K562 (cell line): ENCODE results near the gene CFC1. TPM values are rescaled to one million over a fixed set of nuclear protein-coding genes. Genes with fewer than 3 reads are reported as not detected.
"Not testable (repeated sequence)": the region's sequence is repeated elsewhere in the genome, so short reads cannot be mapped to it uniquely, and the experiment has no call there.

Experiments
- ATAC-seq: fragments of 200-7000 bp; cut with Tn5 transposase; 3 replicates; pipeline ENCODE4 v1.9.1; 2020; ENCODE audit warnings: moderate library complexity
- BruUV-seq: library from RNA; stranded (reverse); fragments of 400-500 nt; replicated peaks from 2 replicates; lab custom pipeline; 2021; lab: Mats Ljungman, UMichigan
- CTCF ChIA-PET: fragments of 300-600 bp; formaldehyde crosslinking; extraction: SDS; loops from one replicate; lab custom pipeline; 2021; ENCODE audit warnings: low intra/inter-chr PET ratio; lab: Yijun Ruan, JAX
- POLR2A ChIA-PET: fragments of 300-600, 350-650 bp; sonication (Branson Sonifier 250); formaldehyde crosslinking; extraction: SDS; loops from one replicate; lab custom pipeline; 2021; ENCODE audit warnings: antibody characterized with exemption, inconsistent platforms; lab: Yijun Ruan, JAX
- DNase-seq, 4 experiments: peaks; one replicate each; pipeline versions ENCODE4 v3.0.0 to v3.0.0-alpha.2; 2011 to 2018; ENCODE audit warnings: low spot score in 3 of 4, mixed read lengths in 3 of 4; ENCODE audit errors: extremely low read depth in 1 of 4
- FAIRE-seq: peaks from 2 replicates; lab custom pipeline; 2011; peaks lifted over from hg19 to GRCh38; lab: Jason Lieb, UNC
- H2AFZ ChIP-seq: 2 replicates; pipeline ENCODE4 v1.6.0; 2011; ENCODE audit warnings: low read depth, low read length, control low read depth, inconsistent platforms
- H3K27ac ChIP-seq: fragments of 200-600 bp; 3 replicates; pipeline ENCODE4 v1.8.0; 2011; ENCODE audit warnings: low read depth, mild to moderate bottlenecking, control low read depth, inconsistent platforms, low read length, moderate library complexity, mixed read lengths; ENCODE audit errors: extremely low read depth
- H3K27me3 ChIP-seq, 2 experiments: fragments of 300-600 bp in 1 of 2; 2 replicates in 1 of 2; 3 replicates in 1 of 2; pipeline versions ENCODE4 v1.6.0 to v1.8.0; 2011; ENCODE audit warnings: inconsistent platforms in 2 of 2, low read length in 2 of 2, mild to moderate bottlenecking in 1 of 2, mixed read lengths in 1 of 2, moderate library complexity in 1 of 2; ENCODE audit not compliant: control insufficient read depth in 2 of 2, insufficient read depth in 2 of 2
- H3K36me3 ChIP-seq: fragments of 300-600 bp; 3 replicates; pipeline ENCODE4 v1.8.0; 2011; ENCODE audit warnings: mild to moderate bottlenecking, low read length, inconsistent platforms; ENCODE audit not compliant: control insufficient read depth, insufficient read depth
- H3K4me1 ChIP-seq, 2 experiments: fragments of 200-600 bp in 1 of 2; replicated peaks in 1 of 2; 2 replicates in 1 of 2; 3 replicates in 1 of 2; pipeline versions ENCODE4 v1.5.1 to v1.8.0; 2011; ENCODE audit warnings: inconsistent platforms in 2 of 2, low read length in 2 of 2, mild to moderate bottlenecking in 1 of 2, mixed read lengths in 1 of 2, moderate library complexity in 1 of 2; ENCODE audit not compliant: control insufficient read depth in 2 of 2, insufficient read depth in 2 of 2
- H3K4me2 ChIP-seq: 2 replicates; pipeline ENCODE4 v1.6.1; 2011; ENCODE audit warnings: low read length, control low read depth, inconsistent platforms, mixed read lengths; ENCODE audit not compliant: insufficient read depth
- H3K4me3 ChIP-seq: fragments of 200-600 bp; sonication (generic), shearing (Covaris generic); 2 replicates; pipeline ENCODE4 v1.5.1; 2016; ENCODE audit warnings: control low read depth, inconsistent platforms
- H3K79me2 ChIP-seq: fragments of 200-600 bp; 3 replicates; pipeline ENCODE4 v1.8.0; 2011; ENCODE audit warnings: low read length, inconsistent platforms; ENCODE audit not compliant: control insufficient read depth, insufficient read depth
- H3K9ac ChIP-seq, 2 experiments: 2 replicates each; pipeline versions ENCODE4 v1.6.0 to v1.6.1; 2011; ENCODE audit warnings: low read depth in 2 of 2, low read length in 2 of 2, control low read depth in 1 of 2, inconsistent platforms in 1 of 2, mild to moderate bottlenecking in 1 of 2, mixed read lengths in 1 of 2; ENCODE audit not compliant: insufficient read depth in 1 of 2
- H3K9me1 ChIP-seq: one replicate; pipeline ENCODE4 v1.6.0; 2011; ENCODE audit warnings: inconsistent platforms, mild to moderate bottlenecking, low read length, moderate library complexity; ENCODE audit not compliant: control insufficient read depth, insufficient read depth
- H3K9me3 ChIP-seq: replicated peaks from 2 replicates; pipeline ENCODE4 v1.5.1; 2011; ENCODE audit warnings: low read depth, low read length, inconsistent platforms; ENCODE audit not compliant: control insufficient read depth, insufficient read depth
- H4K20me1 ChIP-seq: replicated peaks from 2 replicates; pipeline ENCODE4 v1.6.1; 2011; ENCODE audit warnings: low read length, inconsistent platforms, mixed read lengths; ENCODE audit not compliant: control insufficient read depth, insufficient read depth
- WGBS: fragments of 100-300 bp; shearing (Covaris generic); methylation state at CpG from one replicate; pipeline ENCODE4 v1.1.6; 2016; ENCODE audit warnings: low coverage, mixed read lengths; ENCODE audit not compliant: insufficient coverage; ENCODE audit errors: missing lambda C conversion rate; 5-methylcytosine and 5-hydroxymethylcytosine counted together
- in situ Hi-C: fragments of 300-500 bp; cut with MboI; formaldehyde crosslinking; loops from 4 replicates; pipeline ENCODE4 v1.15.0; 2018; ENCODE audit warnings: inconsistent platforms, mixed read lengths
- intact Hi-C: fragments of 100-400 bp; cut with micrococcal nuclease; formaldehyde crosslinking; loops from 2 replicates; pipeline ENCODE4 v1.14.2; 2022
- polyA plus RNA-seq, 8 experiments: library from polyadenylated mRNA; depleted of rRNA in 4 of 8; stranded (reverse) in 5 of 8; unstranded in 3 of 8; fragments of >200 nt; fragmentation: Nextera tagmentation in 2 of 8; fragmentation: Illumina TruSeq in 1 of 8; extraction: Ambion mirVana in 2 of 8; extraction: Trizol in 1 of 8; gene quantifications; 2 replicates each; pipeline versions ENCODE4 v1.2.1 to v1.2.3, GENCODE V29; 2011 to 2014; ENCODE audit warnings: inconsistent platforms in 1 of 8, missing spikeins in 1 of 8
- total RNA-seq, 7 experiments: library from RNA; depleted of rRNA in 6 of 7; stranded (reverse); fragments of >200 nt in 6 of 7; fragmentation: Illumina TruSeq in 2 of 7; extraction: Trizol in 2 of 7; gene quantifications; 2 replicates each; pipeline versions ENCODE4 v1.2.1 to v1.2.3, GENCODE V29; 2011 to 2021; ENCODE audit warnings: low replicate concordance in 1 of 7

The CFC1 gene
- total and polyA plus RNA-seq, 9 of the 15 experiments (the other 6 are each of a cell fraction or from before 2014, with no cell fraction given) = not detected

DNA sequence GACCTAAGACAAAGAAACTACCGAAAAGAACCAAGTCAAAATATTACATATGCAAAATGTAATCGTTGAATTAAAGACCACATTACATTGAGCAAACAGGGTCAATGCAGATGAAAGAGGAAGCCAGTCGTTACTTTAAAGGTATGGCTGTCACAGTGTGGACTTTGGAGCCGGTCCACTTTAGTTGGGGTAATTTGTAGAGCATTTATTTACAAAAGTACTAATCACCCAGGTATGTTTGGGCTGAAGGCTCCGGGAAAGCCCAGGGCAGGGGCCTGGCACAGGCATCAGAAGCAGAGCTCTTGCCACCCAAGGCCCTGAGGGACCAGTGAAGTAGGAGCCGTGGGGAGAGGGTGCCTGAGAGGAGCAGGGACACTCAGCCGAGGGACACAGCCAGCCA, 15.8 kb downstream of the CFC1 start:
- DNase-seq, BruUV-seq, FAIRE-seq, H3K4me3 ChIP-seq, H3K9me3 ChIP-seq, H3K27me3 ChIP-seq, H4K20me1 ChIP-seq, H3K4me2 ChIP-seq, H3K9me1 ChIP-seq, ATAC-seq, H3K9ac ChIP-seq, H3K79me2 ChIP-seq, H3K27ac ChIP-seq, CTCF ChIA-PET, POLR2A ChIA-PET, H2AFZ ChIP-seq, intact Hi-C loops, H3K4me1 ChIP-seq, H3K36me3 ChIP-seq: not testable (repeated sequence)
- 0% methylated on average over 3 of the region's 7 CpGs for WGBS
- in situ Hi-C loops = loop anchor here (25.0 kb wide), 1 partner anchor 196 kb away; no protein-coding TSS in a partner anchor

- in situ Hi-C loops = loop anchor here (25.0 kb wide), 1 partner anchor 196 kb away; no protein-coding TSS in a partner anchor
- CTCF ChIA-PET, H3K27ac ChIP-seq, H3K9ac ChIP-seq, BruUV-seq, H3K4me1 ChIP-seq, POLR2A ChIA-PET, H3K36me3 ChIP-seq, H3K4me2 ChIP-seq, H3K4me3 ChIP-seq, FAIRE-seq, H2AFZ ChIP-seq, H3K9me3 ChIP-seq, H3K79me2 ChIP-seq, H4K20me1 ChIP-seq, ATAC-seq, H3K9me1 ChIP-seq, H3K27me3 ChIP-seq, intact Hi-C loops, DNase-seq: not testable (repeated sequence)
- 0% methylated on average over 1 of the region's 7 CpGs for WGBS
Observed at GRCh38 chr2:130582970-130583369, 16.4 kb downstream of the CFC1 start.

- BruUV-seq, H3K27me3 ChIP-seq, H3K9ac ChIP-seq, H3K4me3 ChIP-seq, DNase-seq, H3K4me2 ChIP-seq, FAIRE-seq, H3K36me3 ChIP-seq, intact Hi-C loops, H2AFZ ChIP-seq, CTCF ChIA-PET, ATAC-seq, H3K9me1 ChIP-seq, H3K27ac ChIP-seq, H3K79me2 ChIP-seq, H3K4me1 ChIP-seq, POLR2A ChIA-PET, H4K20me1 ChIP-seq, H3K9me3 ChIP-seq: not testable (repeated sequence)
- 0% methylated on average over 2 of the region's 7 CpGs for WGBS
- in situ Hi-C loops = loop anchor here (25.0 kb wide), 1 partner anchor 194 kb away; no protein-coding TSS in a partner anchor
Observed at GRCh38 chr2:130581491-130581890, 17.9 kb downstream of the CFC1 start.

DNA sequence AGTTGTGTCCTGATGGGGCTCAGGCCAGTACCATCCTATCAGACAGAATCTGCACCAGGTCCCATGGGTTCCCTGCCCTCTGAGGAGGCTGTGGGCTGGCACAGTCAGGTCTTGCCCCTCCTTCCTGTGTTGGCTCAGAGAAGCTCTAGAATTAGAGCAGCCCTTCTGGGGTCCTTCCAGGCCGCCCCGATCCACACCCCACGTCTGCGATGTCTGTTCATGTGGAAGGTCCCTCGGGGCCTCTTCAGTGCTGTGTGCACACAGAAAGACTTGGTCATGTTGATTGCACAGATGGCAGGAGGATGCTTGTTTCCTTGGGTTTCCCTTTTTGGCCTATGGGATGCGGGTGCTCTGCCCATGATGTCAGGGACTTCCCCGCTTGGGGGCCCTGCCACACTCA, 20.3 kb downstream of the CFC1 start:
- H3K4me2 ChIP-seq, H4K20me1 ChIP-seq, H3K9me3 ChIP-seq, ATAC-seq, H3K27me3 ChIP-seq, DNase-seq, H3K79me2 ChIP-seq, intact Hi-C loops, H3K4me1 ChIP-seq, H3K9me1 ChIP-seq, H3K4me3 ChIP-seq, BruUV-seq, H3K27ac ChIP-seq, H3K36me3 ChIP-seq, CTCF ChIA-PET, H2AFZ ChIP-seq, FAIRE-seq, POLR2A ChIA-PET, H3K9ac ChIP-seq: not testable (repeated sequence)
- in situ Hi-C loops = loop anchor here (25.0 kb wide), 1 partner anchor 192 kb away; no protein-coding TSS in a partner anchor
- WGBS = 9% methylated on average over 5 of the region's 7 CpGs
